Activated CD4-positive, alpha-beta T cell treated with anti-CD3 and anti-CD28 coated beads, Interleukin-2, amount 10 ng/mL, durations not matched to agents 24 days and 14 days (primary cell): ENCODE data around the gene BICD1. TPM values are rescaled to one million over a fixed set of nuclear protein-coding genes. Genes with fewer than 3 reads are reported as not detected.

ENCODE experiments used
- DNase-seq: peaks from one replicate; pipeline ENCODE4 v3.0.0; 2022
- H3K27ac Mint-ChIP-seq: one replicate; pipeline ENCODE4 v1.8.0; 2022; ENCODE audit warnings: mild to moderate bottlenecking, mixed read lengths
- H3K27me3 Mint-ChIP-seq: one replicate; pipeline ENCODE4 v1.8.0; 2022; ENCODE audit warnings: mixed read lengths
- H3K36me3 Mint-ChIP-seq: one replicate; pipeline ENCODE4 v1.8.0; 2022; ENCODE audit warnings: low read depth, mild to moderate bottlenecking, mixed read lengths
- H3K4me1 Mint-ChIP-seq: one replicate; pipeline ENCODE4 v1.8.0; 2021; ENCODE audit warnings: mixed read lengths
- H3K4me3 Mint-ChIP-seq: one replicate; pipeline ENCODE4 v1.8.0; 2022; ENCODE audit warnings: mild to moderate bottlenecking, moderate library complexity, mixed read lengths
- H3K9me3 Mint-ChIP-seq: one replicate; pipeline ENCODE4 v1.8.0; 2021; ENCODE audit warnings: mixed read lengths
- intact Hi-C: fragments of 100-400 bp; cut with micrococcal nuclease; formaldehyde crosslinking; loops from one replicate; pipeline ENCODE4 v1.15.1; 2023
- total RNA-seq: library from RNA; stranded (reverse); gene quantifications from 2 replicates; pipeline ENCODE4 v1.2.3, GENCODE V29; 2022

The BICD1 gene
- total RNA-seq, 1 donor from 2014 or later, result 18.2 TPM

DNA sequence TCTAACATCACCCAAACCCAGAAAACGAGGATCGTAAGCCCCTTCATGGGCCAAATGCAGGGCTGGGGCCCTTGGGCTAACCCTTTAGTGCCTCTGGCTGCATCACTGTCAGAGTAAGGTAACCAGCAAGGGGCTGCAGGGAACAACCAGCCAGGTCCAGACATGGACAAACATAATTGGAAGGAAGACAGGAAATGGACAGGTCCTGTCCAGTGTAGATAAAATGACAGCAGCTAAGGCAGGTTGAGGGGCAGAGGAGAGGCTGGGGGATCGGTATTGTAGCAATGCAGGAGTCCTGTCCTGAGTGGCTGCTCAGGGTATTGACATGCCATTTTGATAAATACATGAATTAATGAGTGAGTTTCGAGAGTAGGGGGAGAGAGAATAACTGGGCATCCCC is 29.8 kb downstream of the BICD1 start:
- Mint-ChIP-seq H3K4me1 (peaks cover 18% of the 10 kb centered on the region), H3K36me3 (peaks cover 2% of the 10 kb centered on the region), H3K9me3 (no peaks in the 10 kb centered on the region), H3K27ac (no peak overlapping the region), H3K4me3 (no peak overlapping the region), H3K27me3 (peaks cover 10% of the 10 kb centered on the region)
- intact Hi-C loops, result loop anchor here (5.0 to 10.0 kb wide), 6 partner anchors 74 to 412 kb away; partner anchors contain the start of gene AMN1
- no peak for DNase-seq

DNA sequence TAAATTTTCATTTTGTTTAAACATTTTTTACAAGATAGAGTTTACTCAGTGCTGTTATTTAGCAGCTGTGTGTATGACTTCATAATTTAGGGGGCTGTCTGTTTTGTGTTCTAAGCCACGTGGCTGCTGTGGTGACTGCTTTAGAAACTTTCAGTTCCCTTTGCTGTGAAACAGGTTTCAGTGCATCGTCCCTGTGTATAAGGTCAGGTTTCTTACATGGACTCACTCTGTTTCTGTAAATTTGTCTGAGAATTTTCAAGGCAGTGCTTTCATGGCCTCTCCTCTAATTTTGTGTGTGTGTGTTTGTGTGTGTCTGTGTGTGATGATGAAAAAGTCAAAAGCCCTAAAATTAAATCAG is 32.4 kb downstream of the BICD1 start:
- Mint-ChIP-seq H3K4me1 (peaks cover 18% of the 10 kb centered on the region), H3K27me3 (peaks cover 14% of the 10 kb centered on the region), H3K36me3 (no peaks in the 10 kb centered on the region), H3K4me3 (peak overlapping the region; percentile 70), H3K27ac (peak overlapping the region; percentile 1), H3K9me3 (no peaks in the 10 kb centered on the region)
- DNase-seq, result peak; percentile 79
- intact Hi-C loops, result loop anchor here (5.0 to 10.0 kb wide), 6 partner anchors 77 to 414 kb away; partner anchors contain the start of gene AMN1

DNA sequence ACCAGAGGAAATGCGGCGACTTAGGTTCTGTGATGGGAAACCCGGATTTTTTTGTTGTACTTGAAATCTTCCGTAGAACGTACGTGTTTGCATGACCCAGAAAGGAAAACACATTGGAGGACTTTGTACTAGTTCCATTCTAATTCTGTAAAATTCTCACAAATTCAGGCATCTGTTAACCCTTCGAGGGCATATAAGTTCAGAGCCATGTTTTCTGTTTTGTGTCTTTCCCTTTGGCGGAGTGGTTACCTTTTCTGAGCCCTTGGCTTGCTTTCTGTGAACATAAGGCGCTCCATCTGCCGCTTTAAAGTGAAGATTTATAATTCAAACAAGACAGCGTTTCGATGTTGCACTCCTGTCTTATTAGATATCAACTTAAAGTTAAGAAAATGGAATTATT is 34.2 kb downstream of the BICD1 start:
- Mint-ChIP-seq H3K27me3 (peaks cover 17% of the 10 kb centered on the region), H3K36me3 (no peaks in the 10 kb centered on the region), H3K4me3 (no peak overlapping the region), H3K27ac (no peak overlapping the region), H3K9me3 (no peaks in the 10 kb centered on the region), H3K4me1 (peaks cover 12% of the 10 kb centered on the region)
- intact Hi-C loops, result no loop called here
- DNase-seq, result no peak

DNA sequence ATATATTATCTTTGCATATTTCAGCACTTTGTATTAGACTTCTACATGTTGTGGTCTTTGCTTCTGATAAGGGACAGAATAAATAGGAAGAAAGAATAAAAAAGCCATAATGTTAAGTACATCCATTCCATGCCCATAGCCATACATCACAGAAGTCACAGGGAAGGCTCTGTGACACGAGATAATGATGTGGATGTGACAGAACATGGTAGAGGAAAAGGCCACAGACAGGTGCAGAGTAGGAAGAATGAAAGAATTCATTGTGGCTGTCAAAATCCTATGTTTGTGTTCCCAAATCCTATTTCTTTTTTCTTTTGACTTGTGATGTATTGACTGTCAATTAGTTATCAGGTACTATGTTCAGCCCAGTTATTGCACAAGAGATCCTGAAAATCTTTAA is 38.4 kb downstream of the BICD1 start:
- Mint-ChIP-seq H3K4me3 (no peak overlapping the region), H3K9me3 (no peaks in the 10 kb centered on the region), H3K4me1 (peaks cover 4% of the 10 kb centered on the region), H3K36me3 (no peaks in the 10 kb centered on the region), H3K27ac (no peak overlapping the region), H3K27me3 (peaks cover 10% of the 10 kb centered on the region)
- no peak for DNase-seq
- intact Hi-C loops, result no loop called here

DNA sequence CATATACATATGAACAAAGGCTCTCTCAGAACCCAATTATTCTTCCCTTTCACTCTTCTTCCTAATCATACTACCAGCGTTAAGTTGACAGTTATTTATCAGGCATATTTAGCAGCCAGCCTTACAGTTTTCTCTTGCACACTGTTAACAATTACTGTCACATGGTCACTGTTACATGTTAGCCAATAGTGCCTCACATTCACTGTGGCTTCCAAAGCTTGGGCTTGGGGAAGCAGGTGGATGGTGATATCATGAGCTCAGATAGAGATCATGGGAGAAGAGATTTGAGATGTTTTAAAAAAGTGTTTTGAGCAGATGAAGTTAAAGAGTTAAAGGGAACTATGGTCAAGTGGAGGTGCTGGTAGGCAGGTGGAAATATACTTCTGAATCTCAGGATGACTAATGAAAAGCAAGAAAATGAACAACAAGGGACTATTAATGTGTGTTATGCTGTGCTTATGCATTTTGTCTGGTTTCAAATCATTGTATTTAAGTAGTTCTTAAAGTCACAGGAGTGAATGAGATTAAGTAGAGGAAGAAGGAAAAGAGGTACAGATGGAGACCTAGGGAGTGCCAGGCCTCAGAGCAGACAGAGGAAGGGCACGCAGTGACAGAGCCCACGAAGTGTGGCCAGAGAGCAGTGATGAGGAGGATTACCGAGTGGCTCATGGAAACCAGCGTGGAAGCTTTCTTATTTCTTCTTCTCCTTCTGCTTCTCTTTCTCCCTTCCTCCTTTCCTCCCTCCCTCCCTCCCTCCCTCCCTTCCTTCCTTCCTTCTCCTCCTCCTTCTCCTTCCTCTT is 39.6 kb downstream of the BICD1 start:
- H3K36me3 Mint-ChIP-seq, result no peaks in the 10 kb centered on the region
- no peak overlapping the region for H3K4me3 Mint-ChIP-seq
- peaks cover 7% of the 10 kb centered on the region for H3K27me3 Mint-ChIP-seq

DNA sequence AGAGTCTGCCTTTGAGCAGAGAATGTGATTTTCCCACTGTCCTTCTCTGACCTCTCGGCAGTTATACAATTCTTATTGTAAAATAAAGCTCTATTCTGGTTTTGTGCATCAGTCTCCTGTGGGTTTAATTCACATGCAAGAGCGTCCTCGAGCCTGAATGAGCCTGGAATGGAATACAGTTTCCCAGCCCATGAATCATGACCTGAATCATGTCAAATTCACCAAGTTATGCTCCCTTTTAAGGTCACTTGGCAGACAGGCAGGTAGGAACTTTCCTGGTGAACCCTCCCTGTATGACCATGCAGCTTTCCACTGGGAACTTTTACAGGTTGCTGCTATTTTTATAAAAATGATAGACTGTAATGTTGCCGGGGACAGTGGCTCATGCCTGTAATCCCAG is 41.7 kb downstream of the BICD1 start:
- H3K27me3 Mint-ChIP-seq, result peaks cover 4% of the 10 kb centered on the region
- no peak overlapping the region for H3K4me3 Mint-ChIP-seq
- H3K27ac Mint-ChIP-seq, result no peak overlapping the region
- H3K9me3 Mint-ChIP-seq, result no peaks in the 10 kb centered on the region
- H3K36me3 Mint-ChIP-seq, result no peaks in the 10 kb centered on the region
- no peaks in the 10 kb centered on the region for H3K4me1 Mint-ChIP-seq
- intact Hi-C loops, result no loop called here
- DNase-seq, result no peak

More for the DNA sequence above, 39.6 kb downstream of the BICD1 start:
- intact Hi-C loops, result no loop called here
- H3K9me3 Mint-ChIP-seq, result no peaks in the 10 kb centered on the region
- no peak overlapping the region for H3K27ac Mint-ChIP-seq
- H3K4me1 Mint-ChIP-seq, result peaks cover 3% of the 10 kb centered on the region
- DNase-seq, result no peak

DNA sequence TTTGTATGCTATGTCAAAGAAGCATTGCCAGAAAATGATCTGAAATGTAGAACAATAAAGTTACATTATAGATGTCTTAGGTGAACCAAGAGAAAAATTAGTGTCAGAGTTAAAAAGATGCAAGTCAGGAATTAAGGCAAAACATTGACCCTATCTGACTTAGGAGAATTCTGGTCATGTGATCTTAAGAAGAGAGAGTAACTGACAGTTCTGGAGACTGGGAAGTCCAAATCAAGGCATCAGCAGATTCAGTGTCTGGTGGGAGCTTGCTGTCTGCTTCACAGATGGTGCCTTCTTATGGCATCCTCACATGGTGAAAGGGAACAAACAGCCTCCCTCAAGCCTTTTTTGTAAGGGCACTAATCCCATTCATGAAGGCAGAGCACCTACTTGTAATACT is 42.8 kb downstream of the BICD1 start:
- no peaks in the 10 kb centered on the region for H3K27me3 Mint-ChIP-seq
- no peaks in the 10 kb centered on the region for H3K36me3 Mint-ChIP-seq
- H3K9me3 Mint-ChIP-seq, result no peaks in the 10 kb centered on the region
- DNase-seq, result no peak
- H3K4me1 Mint-ChIP-seq, result no peaks in the 10 kb centered on the region
- intact Hi-C loops, result no loop called here
- H3K27ac Mint-ChIP-seq, result no peak overlapping the region
- no peak overlapping the region for H3K4me3 Mint-ChIP-seq

DNA sequence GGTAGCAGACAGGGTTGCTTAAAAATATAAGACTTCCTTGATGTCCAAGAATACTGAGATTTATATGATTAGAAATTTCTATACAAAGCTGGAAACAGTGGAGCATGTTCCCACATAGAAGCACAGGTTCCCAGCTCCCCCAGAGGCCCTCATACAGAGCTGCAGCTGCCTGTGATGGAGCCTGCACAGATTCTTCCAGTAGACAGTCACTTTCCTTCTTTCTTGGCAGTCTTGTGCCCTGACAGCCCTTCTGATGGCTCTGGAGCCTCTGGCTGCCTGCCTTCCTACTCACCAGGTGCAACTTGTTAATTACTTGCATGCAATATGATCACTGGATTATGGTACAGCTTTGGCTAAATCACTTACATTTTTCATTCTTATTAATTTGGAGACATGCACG is 44.4 kb downstream of the BICD1 start:
- Mint-ChIP-seq H3K9me3 (no peaks in the 10 kb centered on the region), H3K4me1 (no peaks in the 10 kb centered on the region), H3K4me3 (no peak overlapping the region), H3K27ac (no peak overlapping the region), H3K36me3 (no peaks in the 10 kb centered on the region), H3K27me3 (no peaks in the 10 kb centered on the region)
- no peak for DNase-seq
- intact Hi-C loops, result no loop called here

DNA sequence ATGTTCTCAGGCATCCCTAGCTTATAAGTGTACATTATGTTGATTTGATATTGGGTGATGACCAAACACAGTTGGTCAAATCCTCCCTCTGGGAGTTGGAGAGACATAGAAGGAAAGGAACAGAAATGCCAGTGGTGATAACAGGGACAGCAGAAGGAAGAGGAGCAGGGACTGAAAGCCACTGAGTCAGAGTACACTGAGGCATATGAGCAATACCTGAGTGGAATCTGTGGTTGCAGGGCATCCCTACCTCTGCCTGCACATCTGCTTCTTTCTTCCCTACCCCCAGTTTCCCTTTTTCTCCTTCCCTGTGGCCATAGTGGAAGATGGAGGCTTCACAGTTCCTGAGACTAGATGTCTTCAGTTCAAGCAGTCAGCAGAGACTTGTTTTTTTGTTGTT is 44.9 kb downstream of the BICD1 start:
- no peak for DNase-seq
- H3K27ac Mint-ChIP-seq, result no peak overlapping the region
- no peaks in the 10 kb centered on the region for H3K4me1 Mint-ChIP-seq
- intact Hi-C loops, result no loop called here
- H3K4me3 Mint-ChIP-seq, result no peak overlapping the region
- H3K9me3 Mint-ChIP-seq, result no peaks in the 10 kb centered on the region
- H3K27me3 Mint-ChIP-seq, result no peaks in the 10 kb centered on the region
- no peaks in the 10 kb centered on the region for H3K36me3 Mint-ChIP-seq

DNA sequence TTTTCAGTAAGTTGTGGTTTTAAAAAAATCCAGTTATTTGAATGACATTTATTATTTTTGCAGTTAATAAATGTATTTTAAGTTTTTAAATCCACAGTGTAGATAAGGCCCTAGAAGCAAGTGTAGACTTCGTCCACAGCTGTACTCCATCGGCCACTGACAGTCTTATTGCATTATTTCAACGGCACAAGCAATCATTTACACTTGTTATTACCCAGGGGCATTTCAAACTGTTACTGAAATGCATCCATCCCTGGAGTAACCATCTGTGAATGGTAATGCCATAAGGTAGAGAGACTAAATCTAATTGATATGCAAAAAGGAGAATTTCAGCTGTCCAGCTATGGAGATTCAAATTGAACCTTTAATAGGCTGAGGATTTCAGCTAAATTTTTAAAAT is 48.4 kb downstream of the BICD1 start:
- H3K4me3 Mint-ChIP-seq, result no peak overlapping the region
- H3K27ac Mint-ChIP-seq, result no peak overlapping the region
- peaks cover 2% of the 10 kb centered on the region for H3K4me1 Mint-ChIP-seq
- no peaks in the 10 kb centered on the region for H3K36me3 Mint-ChIP-seq
- DNase-seq, result no peak
- H3K9me3 Mint-ChIP-seq, result no peaks in the 10 kb centered on the region
- H3K27me3 Mint-ChIP-seq, result no peaks in the 10 kb centered on the region
- intact Hi-C loops, result no loop called here

DNA sequence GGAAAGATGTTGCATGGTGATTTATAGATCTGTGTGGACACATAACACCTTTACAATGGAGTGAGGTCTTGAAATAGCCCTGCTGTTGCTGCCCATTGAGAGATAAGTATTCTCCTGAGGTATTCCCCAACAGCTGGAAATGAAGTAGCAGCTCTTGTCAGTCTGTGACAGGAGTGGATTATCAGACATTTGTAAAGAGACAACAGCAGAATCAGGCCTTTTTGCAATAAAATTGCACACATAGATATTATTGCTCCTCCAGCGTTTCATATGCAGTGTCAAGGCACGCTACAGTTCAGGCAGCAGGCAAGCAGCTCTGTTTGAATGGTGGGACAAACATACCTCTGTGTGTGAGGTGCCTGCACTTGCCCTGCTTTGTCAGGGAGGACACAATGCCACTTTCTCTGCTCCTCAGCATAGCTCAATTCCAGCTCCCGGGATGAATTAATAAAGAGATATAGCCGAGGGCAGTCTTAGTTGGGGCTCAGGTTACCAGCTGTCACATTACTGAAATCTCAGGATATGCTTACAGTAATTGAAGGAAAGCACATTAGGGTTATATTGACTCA is 49.4 kb downstream of the BICD1 start:
- H3K36me3 Mint-ChIP-seq, result no peaks in the 10 kb centered on the region
- no peak overlapping the region for H3K4me3 Mint-ChIP-seq
- H3K27ac Mint-ChIP-seq, result no peak overlapping the region
- intact Hi-C loops, result no loop called here
- H3K9me3 Mint-ChIP-seq, result no peaks in the 10 kb centered on the region
- H3K27me3 Mint-ChIP-seq, result no peaks in the 10 kb centered on the region
- H3K4me1 Mint-ChIP-seq, result peaks cover 2% of the 10 kb centered on the region
- DNase-seq, result no peak

DNA sequence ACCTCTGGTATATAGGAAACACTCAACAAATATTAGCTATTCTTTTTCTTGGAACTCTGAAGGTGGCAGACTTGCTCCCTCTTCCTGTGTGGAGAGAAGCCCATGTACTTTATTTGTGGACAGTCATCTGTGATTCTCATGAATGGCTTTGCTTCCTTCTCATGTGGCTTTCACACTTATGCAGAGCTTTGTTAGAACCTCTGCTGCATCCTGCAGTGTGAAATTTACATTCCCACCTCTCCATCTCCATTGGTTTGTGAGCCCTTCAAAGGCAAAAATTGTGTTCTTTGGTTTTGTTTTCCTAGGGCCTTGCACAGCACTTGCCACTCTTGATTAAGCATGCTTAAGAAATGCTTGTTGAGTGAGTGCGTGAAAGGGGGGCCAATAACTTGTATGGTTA is 51.9 kb downstream of the BICD1 start:
- H3K36me3 Mint-ChIP-seq, result no peaks in the 10 kb centered on the region
- no peak overlapping the region for H3K4me3 Mint-ChIP-seq
- intact Hi-C loops, result no loop called here
- DNase-seq, result no peak
- H3K4me1 Mint-ChIP-seq, result peaks cover 2% of the 10 kb centered on the region
- no peaks in the 10 kb centered on the region for H3K9me3 Mint-ChIP-seq
- H3K27me3 Mint-ChIP-seq, result no peaks in the 10 kb centered on the region
- no peak overlapping the region for H3K27ac Mint-ChIP-seq

DNA sequence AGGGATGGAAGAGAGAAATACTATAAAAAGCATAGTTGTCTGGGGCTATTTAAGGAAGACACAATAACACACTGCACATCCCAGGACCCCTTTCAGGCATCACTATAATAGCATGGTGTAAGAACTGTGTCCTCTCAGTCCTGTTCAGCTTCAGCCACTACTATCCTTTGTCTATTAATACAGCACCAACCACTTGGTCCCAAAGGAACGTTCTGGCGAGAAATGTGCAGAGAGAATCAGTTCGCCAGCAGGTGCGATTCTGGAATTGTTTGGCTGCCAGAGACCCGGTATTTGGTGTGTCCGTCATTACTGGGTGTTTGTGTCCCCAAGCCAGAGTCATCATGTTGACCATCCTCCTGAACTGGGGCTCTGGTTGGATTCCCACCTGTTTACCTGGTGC is 52.7 kb downstream of the BICD1 start:
- Mint-ChIP-seq H3K4me1 (peaks cover 2% of the 10 kb centered on the region), H3K27ac (no peak overlapping the region), H3K27me3 (no peaks in the 10 kb centered on the region), H3K9me3 (no peaks in the 10 kb centered on the region), H3K4me3 (no peak overlapping the region), H3K36me3 (no peaks in the 10 kb centered on the region)
- intact Hi-C loops, result no loop called here
- DNase-seq, result no peak

DNA sequence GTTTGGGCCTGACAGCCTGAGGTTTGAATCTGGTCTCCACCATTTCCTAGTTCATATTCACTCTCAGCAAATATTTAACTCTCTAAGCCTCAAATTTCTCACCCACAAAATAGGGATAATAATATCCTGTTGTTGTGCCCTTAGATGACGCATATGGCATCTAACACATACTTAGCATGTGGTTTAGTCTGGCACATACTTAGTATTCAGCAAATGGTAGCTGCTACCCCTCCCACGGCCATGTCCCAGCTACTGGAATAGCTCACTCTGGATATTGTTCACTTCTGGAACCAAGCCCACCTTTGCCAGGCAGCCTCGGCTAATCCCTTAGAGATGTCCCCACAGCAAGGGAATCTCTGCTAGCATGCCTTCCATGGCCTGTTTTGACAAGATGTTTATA is 53.3 kb downstream of the BICD1 start:
- peaks cover 2% of the 10 kb centered on the region for H3K4me1 Mint-ChIP-seq
- intact Hi-C loops, result no loop called here
- DNase-seq, result no peak
- peaks cover 2% of the 10 kb centered on the region for H3K9me3 Mint-ChIP-seq
- H3K27ac Mint-ChIP-seq, result no peak overlapping the region
- no peak overlapping the region for H3K4me3 Mint-ChIP-seq
- H3K36me3 Mint-ChIP-seq, result peaks cover 2% of the 10 kb centered on the region
- no peaks in the 10 kb centered on the region for H3K27me3 Mint-ChIP-seq

DNA sequence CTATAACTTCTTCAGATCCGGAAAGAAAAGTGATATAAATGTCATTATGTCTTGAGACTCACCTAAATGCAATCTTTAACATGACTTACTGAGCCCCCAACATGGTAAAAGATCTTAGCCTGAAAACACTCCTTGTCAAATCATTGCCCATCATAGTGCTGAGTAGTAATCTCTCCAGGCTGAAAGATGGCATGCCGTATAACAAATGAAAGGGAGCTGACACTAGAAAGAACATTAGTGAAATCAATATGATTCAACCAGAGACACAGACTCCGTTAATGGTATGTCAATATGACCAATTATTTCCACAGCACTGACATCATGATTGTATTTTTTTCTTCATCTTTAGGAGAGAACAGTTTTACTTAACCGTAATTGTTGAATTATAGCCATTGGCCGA is 54.4 kb downstream of the BICD1 start:
- Mint-ChIP-seq H3K27ac (no peak overlapping the region), H3K36me3 (peaks cover 2% of the 10 kb centered on the region), H3K9me3 (peaks cover 3% of the 10 kb centered on the region), H3K4me1 (peaks cover 2% of the 10 kb centered on the region), H3K27me3 (no peaks in the 10 kb centered on the region), H3K4me3 (no peak overlapping the region)
- intact Hi-C loops, result no loop called here
- DNase-seq, result no peak
